ENCODE measurements around the gene DNER.

Gene DNER

DNA sequence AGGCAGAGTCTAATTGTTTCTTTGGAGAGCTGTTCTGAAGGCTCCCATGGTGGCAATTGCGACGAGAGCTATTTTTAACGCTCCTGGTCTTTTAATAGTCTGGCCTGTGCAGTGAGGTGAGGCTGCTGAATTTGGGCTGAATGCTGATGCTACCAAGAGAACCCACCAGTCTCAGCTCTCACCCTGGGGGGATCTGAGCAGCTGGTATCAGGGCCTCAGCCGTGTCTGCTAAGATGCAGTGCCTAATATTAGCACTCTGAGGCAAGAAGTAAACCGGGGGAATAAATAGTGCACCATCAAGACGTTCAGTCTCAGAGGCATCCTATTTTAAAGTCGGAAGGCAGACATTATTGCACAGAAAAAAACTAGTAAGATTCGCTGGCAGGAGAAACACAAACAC, 228.5 kb downstream of the DNER start:
- H2AFZ ChIP-seq (ENCODE audit: low read length) = no peak overlapping the region
- H3K36me3 ChIP-seq (ENCODE audit: insufficient read depth, low read length) = no peaks in the 10 kb centered on the region
- no peaks in the 10 kb centered on the region for H3K9me3 ChIP-seq (ENCODE audit: low read length)
- no peak overlapping the region for H3K27ac ChIP-seq (ENCODE audit: low read depth, low read length, poor library complexity, severe bottlenecking)
- no peaks in the 10 kb centered on the region for H3F3A ChIP-seq (ENCODE audit: insufficient read depth, low read length)
- no peaks in the 10 kb centered on the region for H4K20me1 ChIP-seq (ENCODE audit: insufficient read depth, low read length)
- TF ChIP-seq EZH2 (IDR thresholded peaks at IDR 0.05; ENCODE audit: borderline replicate concordance, low read length) = no peak
- TF ChIP-seq, protein P1, sequence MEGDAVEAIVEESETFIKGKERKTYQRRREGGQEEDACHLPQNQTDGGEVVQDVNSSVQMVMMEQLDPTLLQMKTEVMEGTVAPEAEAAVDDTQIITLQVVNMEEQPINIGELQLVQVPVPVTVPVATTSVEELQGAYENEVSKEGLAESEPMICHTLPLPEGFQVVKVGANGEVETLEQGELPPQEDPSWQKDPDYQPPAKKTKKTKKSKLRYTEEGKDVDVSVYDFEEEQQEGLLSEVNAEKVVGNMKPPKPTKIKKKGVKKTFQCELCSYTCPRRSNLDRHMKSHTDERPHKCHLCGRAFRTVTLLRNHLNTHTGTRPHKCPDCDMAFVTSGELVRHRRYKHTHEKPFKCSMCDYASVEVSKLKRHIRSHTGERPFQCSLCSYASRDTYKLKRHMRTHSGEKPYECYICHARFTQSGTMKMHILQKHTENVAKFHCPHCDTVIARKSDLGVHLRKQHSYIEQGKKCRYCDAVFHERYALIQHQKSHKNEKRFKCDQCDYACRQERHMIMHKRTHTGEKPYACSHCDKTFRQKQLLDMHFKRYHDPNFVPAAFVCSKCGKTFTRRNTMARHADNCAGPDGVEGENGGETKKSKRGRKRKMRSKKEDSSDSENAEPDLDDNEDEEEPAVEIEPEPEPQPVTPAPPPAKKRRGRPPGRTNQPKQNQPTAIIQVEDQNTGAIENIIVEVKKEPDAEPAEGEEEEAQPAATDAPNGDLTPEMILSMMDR (IDR thresholded peaks at IDR 0.05; ENCODE audit: low read length) = no peak
- H3K9me2 ChIP-seq (ENCODE audit: low read depth, low read length) = no peaks in the 10 kb centered on the region
- H3K9ac ChIP-seq (ENCODE audit: low read length) = no peak overlapping the region
- no peak overlapping the region for H3K4me2 ChIP-seq (ENCODE audit: low read length)
- H3K79me2 ChIP-seq (ENCODE audit: insufficient read depth, low read length) = no peaks in the 10 kb centered on the region
- H3K4me1 ChIP-seq (ENCODE audit: insufficient read depth, low read length, severe bottlenecking) = no peaks in the 10 kb centered on the region
- H3K4me3 ChIP-seq (ENCODE audit: low read depth, low read length, poor library complexity, severe bottlenecking) = no peak overlapping the region
- H3K27me3 ChIP-seq (ENCODE audit: insufficient read depth, low read length) = no peaks in the 10 kb centered on the region; the same call in 1 of the 2 replicates

DNA sequence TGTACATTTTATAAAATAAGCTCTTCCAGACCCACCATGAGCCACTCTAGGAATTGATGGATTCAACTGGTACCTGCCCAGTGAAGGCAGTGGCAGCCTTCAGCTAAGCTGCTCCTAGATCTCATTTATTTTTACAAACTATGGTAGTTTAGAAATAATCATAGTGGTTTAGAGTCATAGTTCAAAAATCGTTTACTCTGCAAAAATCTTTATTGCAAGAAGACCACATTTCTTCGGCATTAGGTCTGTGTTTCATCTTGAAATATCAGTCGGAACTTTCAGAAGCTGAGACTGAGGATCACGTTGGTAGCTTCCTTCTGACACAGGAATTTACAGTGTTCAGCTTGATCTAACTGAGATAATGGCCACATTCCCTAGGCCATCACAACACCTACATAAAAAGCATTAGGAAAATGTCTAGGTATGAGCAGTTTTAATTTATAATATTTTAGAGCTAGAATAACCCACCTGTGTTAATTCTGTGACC, 237.0 kb downstream of the DNER start:
- H3K27ac ChIP-seq (ENCODE audit: low read depth, low read length, poor library complexity, severe bottlenecking) = no peak overlapping the region
- TF ChIP-seq, protein P1 (IDR thresholded peaks at IDR 0.05; ENCODE audit: low read length) = no peak
- no peak for TF ChIP-seq EZH2 (IDR thresholded peaks at IDR 0.05; ENCODE audit: borderline replicate concordance, low read length)
- no peaks in the 10 kb centered on the region for H3K79me2 ChIP-seq (ENCODE audit: insufficient read depth, low read length)

DNA sequence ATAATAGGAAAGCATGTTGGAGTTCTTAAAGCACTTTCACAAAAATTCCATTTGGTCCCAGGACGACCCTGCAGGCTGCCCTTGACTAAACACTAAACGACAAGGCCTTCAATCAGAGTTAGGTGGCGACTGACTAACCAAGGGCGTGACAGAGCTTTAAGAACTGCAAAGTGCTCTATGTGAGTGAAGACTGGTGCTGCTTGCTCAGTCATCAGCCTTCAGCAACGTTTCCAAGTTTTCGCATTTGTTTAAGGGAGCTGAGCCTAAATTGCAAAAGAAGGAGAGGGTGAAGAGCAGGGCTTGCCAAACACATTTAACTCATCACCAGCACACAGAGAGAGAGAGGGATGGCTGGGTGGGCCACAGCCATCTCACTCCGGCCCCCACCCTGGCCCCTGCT, 238.6 kb downstream of the DNER start:
- Histone ChIP-seq H3K36me3 (ENCODE audit: insufficient read depth, low read length) (no peaks in the 10 kb centered on the region), H2AFZ (ENCODE audit: low read length) (no peak overlapping the region), H3K4me1 (ENCODE audit: insufficient read depth, low read length, severe bottlenecking) (no peaks in the 10 kb centered on the region), H3K4me2 (ENCODE audit: low read length) (no peak overlapping the region), H3K9ac (ENCODE audit: low read length) (no peak overlapping the region), H3K79me2 (ENCODE audit: insufficient read depth, low read length) (no peaks in the 10 kb centered on the region), H3K9me2 (ENCODE audit: low read depth, low read length) (no peaks in the 10 kb centered on the region), H3K27ac (ENCODE audit: low read depth, low read length, poor library complexity, severe bottlenecking) (no peak overlapping the region), H3K9me3 (ENCODE audit: low read length) (no peaks in the 10 kb centered on the region), H3K27me3 (ENCODE audit: insufficient read depth, low read length) (no peaks in the 10 kb centered on the region; the same call in 1 of the 2 replicates), H3K4me3 (ENCODE audit: low read depth, low read length, poor library complexity, severe bottlenecking) (no peak overlapping the region), H4K20me1 (ENCODE audit: insufficient read depth, low read length) (no peaks in the 10 kb centered on the region), H3F3A (ENCODE audit: insufficient read depth, low read length) (no peaks in the 10 kb centered on the region)
- no peak for TF ChIP-seq EZH2 (IDR thresholded peaks at IDR 0.05; ENCODE audit: borderline replicate concordance, low read length)

More for the DNA sequence above, 237.0 kb downstream of the DNER start:
- Histone ChIP-seq H3K4me1 (ENCODE audit: insufficient read depth, low read length, severe bottlenecking) (no peaks in the 10 kb centered on the region), H3K9me2 (ENCODE audit: low read depth, low read length) (no peaks in the 10 kb centered on the region), H3K36me3 (ENCODE audit: insufficient read depth, low read length) (no peaks in the 10 kb centered on the region), H3K4me2 (ENCODE audit: low read length) (no peak overlapping the region), H3K9ac (ENCODE audit: low read length) (no peak overlapping the region), H3K4me3 (ENCODE audit: low read depth, low read length, poor library complexity, severe bottlenecking) (no peak overlapping the region), H3K27me3 (ENCODE audit: insufficient read depth, low read length) (no peaks in the 10 kb centered on the region; the same call in 1 of the 2 replicates), H4K20me1 (ENCODE audit: insufficient read depth, low read length) (no peaks in the 10 kb centered on the region), H2AFZ (ENCODE audit: low read length) (no peak overlapping the region), H3F3A (ENCODE audit: insufficient read depth, low read length) (no peaks in the 10 kb centered on the region), H3K9me3 (ENCODE audit: low read length) (no peaks in the 10 kb centered on the region)

DNA sequence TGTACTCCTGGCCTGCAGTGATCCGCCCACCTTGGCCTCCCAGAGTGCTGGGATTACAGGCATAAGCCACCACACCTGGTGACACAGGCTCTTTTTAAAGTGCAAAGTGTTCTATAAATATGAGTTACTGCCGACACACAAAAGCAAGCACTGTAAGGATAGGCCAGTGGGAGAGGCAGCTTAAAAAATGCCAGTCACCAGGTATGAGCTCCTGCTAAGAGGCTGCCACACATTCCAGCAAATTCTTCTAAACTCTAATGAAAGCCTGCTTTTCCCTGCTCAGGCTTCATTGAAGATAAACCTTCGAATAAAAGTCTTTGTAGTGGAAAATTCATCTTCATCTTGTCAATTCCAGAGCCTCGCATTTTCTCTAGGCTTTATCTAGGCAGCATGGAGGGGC, 240.2 kb downstream of the DNER start:
- Histone ChIP-seq H3K27ac (ENCODE audit: low read depth, low read length, poor library complexity, severe bottlenecking) (no peak overlapping the region), H3K27me3 (ENCODE audit: insufficient read depth, low read length) (no peaks in the 10 kb centered on the region), H3K9me3 (ENCODE audit: low read length) (no peaks in the 10 kb centered on the region), H3K79me2 (ENCODE audit: insufficient read depth, low read length) (no peaks in the 10 kb centered on the region), H3K4me1 (ENCODE audit: insufficient read depth, low read length, severe bottlenecking) (no peaks in the 10 kb centered on the region), H3K4me2 (ENCODE audit: low read length) (no peak overlapping the region), H3K4me3 (ENCODE audit: low read depth, low read length, poor library complexity, severe bottlenecking) (no peak overlapping the region), H3K9me2 (ENCODE audit: low read depth, low read length) (no peaks in the 10 kb centered on the region), H4K20me1 (ENCODE audit: insufficient read depth, low read length) (no peaks in the 10 kb centered on the region), H3F3A (ENCODE audit: insufficient read depth, low read length) (no peaks in the 10 kb centered on the region), H3K9ac (ENCODE audit: low read length) (no peak overlapping the region), H3K36me3 (ENCODE audit: insufficient read depth, low read length) (no peaks in the 10 kb centered on the region), H2AFZ (ENCODE audit: low read length) (no peak overlapping the region)
- TF ChIP-seq EZH2 (IDR thresholded peaks at IDR 0.05; ENCODE audit: borderline replicate concordance, low read length) = no peak
